Prostate gland (tissue), 2 donors: ENCODE results near the gene HBG1. TPM values are rescaled to one million over a fixed set of nuclear protein-coding genes. Genes with fewer than 3 reads are reported as not detected.
"Not testable (repeated sequence)": the region's sequence is repeated elsewhere in the genome, so short reads cannot be mapped to it uniquely, and the experiment has no call there.

Experiments used
- DNase-seq: peaks from one replicate; pipeline ENCODE4 v3.0.0-alpha.2; 2019; ENCODE audit warnings: low spot score
- H3K27ac ChIP-seq, 2 donors: fragments of 200-600 bp; sonication (generic); 2 replicates each; pipeline ENCODE4 v1.5.1; 2017 to 2019
- H3K27me3 ChIP-seq: fragments of 200-600 bp; sonication (generic); replicated peaks from 2 replicates; pipeline ENCODE4 v1.5.1; 2019; ENCODE audit not compliant: insufficient read depth
- H3K36me3 ChIP-seq, 2 donors: fragments of 200-600 bp; sonication (generic); 1 replicate in 1 of 2; 2 replicates in 1 of 2; pipeline versions ENCODE4 v1.5.1 to v1.8.1; 2017 to 2019
- H3K4me1 ChIP-seq: fragments of 200-600 bp; sonication (generic); replicated peaks from 2 replicates; pipeline ENCODE4 v1.5.1; 2019
- H3K4me3 ChIP-seq, 2 donors: fragments of 200-600 bp; sonication (generic); 2 replicates each; pipeline ENCODE4 v1.5.1; 2017 to 2019
- H3K9me3 ChIP-seq: fragments of 200-600 bp; sonication (generic); 2 replicates; pipeline ENCODE4 v1.5.1; 2017
- POLR2A ChIP-seq: fragments of 450-650 bp; IDR thresholded peaks from one replicate; pipeline ENCODE4 v1.6.1; 2016; ENCODE audit warnings: antibody characterized with exemption, mild to moderate bottlenecking
- POLR2AphosphoS5 ChIP-seq: sonication (generic); formaldehyde crosslinking; IDR thresholded peaks from one replicate; pipeline ENCODE4 v1.6.1; 2017; ENCODE audit warnings: antibody characterized with exemption
- WGBS: methylation state at CpG from one replicate; pipeline ENCODE4 v1.1.5; 2018; 5-methylcytosine and 5-hydroxymethylcytosine counted together
- intact Hi-C: fragments of 100-400 bp; cut with DNase I; formaldehyde crosslinking; loops from one replicate; pipeline ENCODE4 v1.14.2; 2022
- total RNA-seq, 2 donors: library from RNA; depleted of rRNA; stranded (reverse); fragments of >200 nt; gene quantifications; one replicate each; pipeline ENCODE4 v1.1.0, GENCODE V29; 2016
- TF ChIP-seq, protein P1 (sequence below), 4 experiments: fragments of 200-600 bp in 2 of 4; fragments of 450-650 bp in 2 of 4; sonication (generic) in 2 of 4; IDR thresholded peaks; 1 replicate in 3 of 4; 2 replicates in 1 of 4; pipeline ENCODE4 v1.5.1; 2016 to 2019; ENCODE audit warnings: antibody characterized with exemption in 4 of 4, mild to moderate bottlenecking in 2 of 4, moderate library complexity in 2 of 4

HBG1 gene
- total RNA-seq, 2 donors from 2014 or later: not detected

DNA sequence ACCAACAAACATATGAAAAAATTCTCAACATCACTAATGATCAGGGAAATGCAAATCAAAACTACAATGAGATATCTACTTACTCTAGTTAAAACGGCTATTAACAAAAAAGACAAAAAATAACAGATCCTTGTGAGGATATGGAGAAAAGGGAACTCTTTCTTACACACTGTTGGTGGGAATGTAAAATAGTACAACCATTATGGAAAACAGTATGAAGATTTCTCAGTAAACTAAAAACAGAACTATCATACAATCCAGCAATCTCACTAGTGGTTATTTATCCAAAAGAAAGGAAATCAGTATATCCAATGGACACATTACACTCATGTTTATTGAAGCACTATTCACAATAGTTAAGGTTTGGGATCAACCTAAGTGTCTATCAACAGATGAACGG is 16.2 kb upstream of the HBG1 start:
- DNase-seq: no peak
- intact Hi-C loops: no loop called here
- 64% methylated on average over 2 of the region's 2 CpGs for WGBS
- TF ChIP-seq, protein P1, sequence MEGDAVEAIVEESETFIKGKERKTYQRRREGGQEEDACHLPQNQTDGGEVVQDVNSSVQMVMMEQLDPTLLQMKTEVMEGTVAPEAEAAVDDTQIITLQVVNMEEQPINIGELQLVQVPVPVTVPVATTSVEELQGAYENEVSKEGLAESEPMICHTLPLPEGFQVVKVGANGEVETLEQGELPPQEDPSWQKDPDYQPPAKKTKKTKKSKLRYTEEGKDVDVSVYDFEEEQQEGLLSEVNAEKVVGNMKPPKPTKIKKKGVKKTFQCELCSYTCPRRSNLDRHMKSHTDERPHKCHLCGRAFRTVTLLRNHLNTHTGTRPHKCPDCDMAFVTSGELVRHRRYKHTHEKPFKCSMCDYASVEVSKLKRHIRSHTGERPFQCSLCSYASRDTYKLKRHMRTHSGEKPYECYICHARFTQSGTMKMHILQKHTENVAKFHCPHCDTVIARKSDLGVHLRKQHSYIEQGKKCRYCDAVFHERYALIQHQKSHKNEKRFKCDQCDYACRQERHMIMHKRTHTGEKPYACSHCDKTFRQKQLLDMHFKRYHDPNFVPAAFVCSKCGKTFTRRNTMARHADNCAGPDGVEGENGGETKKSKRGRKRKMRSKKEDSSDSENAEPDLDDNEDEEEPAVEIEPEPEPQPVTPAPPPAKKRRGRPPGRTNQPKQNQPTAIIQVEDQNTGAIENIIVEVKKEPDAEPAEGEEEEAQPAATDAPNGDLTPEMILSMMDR (IDR thresholded peaks at IDR 0.05): no peak
- no peak for TF ChIP-seq POLR2AphosphoS5
- no peak for TF ChIP-seq POLR2A
- H3K27me3 ChIP-seq: no peaks in the 10 kb centered on the region
- no peak overlapping the region for H3K27ac ChIP-seq
- no peaks in the 10 kb centered on the region for H3K4me1 ChIP-seq
- no peaks in the 10 kb centered on the region for H3K9me3 ChIP-seq
- no peaks in the 10 kb centered on the region for H3K36me3 ChIP-seq
- no peak overlapping the region for H3K4me3 ChIP-seq

DNA sequence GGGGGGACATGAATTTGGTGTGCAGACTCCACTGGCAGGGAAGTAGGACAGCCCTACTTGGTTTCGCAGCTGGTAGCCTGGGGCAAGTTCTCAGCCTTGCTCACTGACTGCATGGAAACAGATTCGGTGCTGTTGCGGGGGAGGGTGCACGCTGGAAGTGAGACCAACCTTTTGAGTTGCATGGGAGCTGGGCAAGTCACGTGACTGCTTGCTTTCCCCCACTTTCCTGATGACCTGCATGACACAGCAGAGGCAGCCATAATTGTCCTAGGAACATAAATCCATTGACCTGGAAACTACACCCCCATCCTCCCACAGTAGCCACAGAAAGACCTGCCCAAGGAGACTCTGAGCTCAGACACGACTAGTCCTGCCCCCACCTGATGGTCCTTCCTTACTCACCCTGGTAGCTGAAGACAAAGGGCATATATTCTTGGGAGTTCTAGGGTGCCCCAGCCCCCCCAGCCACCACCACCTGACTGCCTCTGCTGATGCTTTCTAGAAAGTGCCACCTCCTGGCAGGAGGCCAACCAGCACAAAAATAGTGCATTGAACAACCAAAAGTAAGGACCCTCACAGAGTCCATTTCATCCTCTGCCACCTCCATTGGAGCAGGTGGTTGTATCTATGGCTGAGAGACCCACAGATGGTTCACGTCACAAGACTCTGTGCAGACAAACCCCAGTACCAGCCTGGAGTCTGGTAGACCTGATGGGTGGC is 9.0 kb upstream of the HBG1 start:
- H3K9me3 ChIP-seq: no peaks in the 10 kb centered on the region
- H3K27me3 ChIP-seq: no peaks in the 10 kb centered on the region
- WGBS: 74% methylated on average over 7 of the region's 7 CpGs
- no peaks in the 10 kb centered on the region for H3K36me3 ChIP-seq
- intact Hi-C loops: no loop called here
- no peak for DNase-seq
- H3K4me1 ChIP-seq: no peaks in the 10 kb centered on the region
- H3K4me3 ChIP-seq: no peak overlapping the region
- no peak overlapping the region for H3K27ac ChIP-seq
- TF ChIP-seq, protein P1 (IDR thresholded peaks at IDR 0.05): no peak
- TF ChIP-seq POLR2A (no peak), POLR2AphosphoS5 (no peak)

DNA sequence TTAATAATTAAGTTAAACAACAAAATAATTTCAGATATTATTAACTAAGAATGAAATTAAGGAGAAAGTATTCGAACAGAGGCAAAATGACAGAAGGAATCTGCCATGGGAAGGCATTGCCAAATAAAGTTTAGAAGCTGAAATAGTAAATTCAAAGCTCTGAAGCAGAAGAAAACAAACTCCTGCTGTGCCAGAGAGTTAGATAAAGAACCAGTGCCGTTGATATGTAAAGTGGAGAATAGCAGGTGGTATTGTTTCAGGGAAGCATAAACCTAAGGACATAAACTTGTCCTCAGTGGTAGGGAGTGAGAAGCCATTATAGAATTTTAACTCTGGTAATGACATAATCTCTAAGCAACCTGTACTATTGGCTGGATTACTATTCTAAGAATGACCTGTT is 7.6 kb upstream of the HBG1 start:
- Histone ChIP-seq H3K9me3 (no peaks in the 10 kb centered on the region), H3K27me3 (no peaks in the 10 kb centered on the region), H3K4me1 (no peaks in the 10 kb centered on the region), H3K27ac (no peak overlapping the region), H3K36me3 (no peaks in the 10 kb centered on the region), H3K4me3 (no peak overlapping the region)
- intact Hi-C loops: no loop called here
- TF ChIP-seq POLR2AphosphoS5: no peak
- TF ChIP-seq, protein P1 (IDR thresholded peaks at IDR 0.05): no peak
- no peak for TF ChIP-seq POLR2A
- no peak for DNase-seq
- WGBS: 22% methylated on average over 2 of the region's 2 CpGs

DNA sequence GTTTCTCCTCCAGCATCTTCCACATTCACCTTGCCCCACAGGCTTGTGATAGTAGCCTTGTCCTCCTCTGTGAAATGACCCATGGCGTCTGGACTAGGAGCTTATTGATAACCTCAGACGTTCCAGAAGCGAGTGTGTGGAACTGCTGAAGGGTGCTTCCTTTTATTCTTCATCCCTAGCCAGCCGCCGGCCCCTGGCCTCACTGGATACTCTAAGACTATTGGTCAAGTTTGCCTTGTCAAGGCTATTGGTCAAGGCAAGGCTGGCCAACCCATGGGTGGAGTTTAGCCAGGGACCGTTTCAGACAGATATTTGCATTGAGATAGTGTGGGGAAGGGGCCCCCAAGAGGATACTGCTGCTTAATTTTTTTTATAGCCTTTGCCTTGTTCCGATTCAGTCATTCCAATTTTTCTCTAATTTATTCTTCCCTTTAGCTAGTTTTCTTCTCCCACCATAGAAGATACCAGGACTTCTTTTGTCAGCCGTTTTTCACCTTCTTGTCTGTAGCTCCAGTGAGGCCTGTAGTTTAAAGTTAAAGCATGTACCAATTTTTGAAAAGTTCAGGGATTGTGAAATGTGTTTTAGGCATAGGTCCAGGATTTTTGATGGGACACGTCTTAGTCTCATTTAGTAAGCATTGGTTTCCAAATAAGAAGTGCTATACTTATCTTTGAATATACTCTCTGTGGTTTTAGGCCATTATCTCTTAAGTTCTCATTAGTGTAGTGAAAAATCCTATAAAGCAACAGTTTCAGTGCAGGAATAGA is 5.2 kb upstream of the HBG1 start, which contains the start of gene HBG2:
HBG2 (minus strand) TSS at position 136 of the 768 bp plus-strand sequence; CDS start at position 83, 53 bp downstream.
- WGBS: 74% methylated on average over 4 of the region's 9 CpGs

DNA sequence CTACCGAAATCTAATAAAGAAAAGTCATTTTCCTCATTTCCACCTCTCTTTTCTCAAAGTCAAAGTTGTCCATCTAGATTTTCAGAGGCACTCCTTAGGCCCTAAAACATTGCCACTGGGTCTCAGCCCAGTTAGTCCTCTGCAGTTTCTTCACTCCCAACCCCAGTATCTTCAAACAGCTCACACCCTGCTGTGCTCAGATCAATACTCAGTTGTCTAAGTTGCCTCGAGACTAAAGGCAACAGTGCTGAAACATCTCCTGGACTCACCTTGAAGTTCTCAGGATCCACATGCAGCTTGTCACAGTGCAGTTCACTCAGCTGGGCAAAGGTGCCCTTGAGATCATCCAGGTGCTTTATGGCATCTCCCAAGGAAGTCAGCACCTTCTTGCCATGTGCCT is 4.4 kb upstream of the HBG1 start:
- intact Hi-C loops, H3K27ac ChIP-seq, H3K27me3 ChIP-seq, H3K36me3 ChIP-seq, H3K4me3 ChIP-seq, H3K4me1 ChIP-seq, H3K9me3 ChIP-seq, DNase-seq: not testable (repeated sequence)
- 95% methylated on average over 2 of the region's 2 CpGs for WGBS

More for the DNA sequence above, 5.2 kb upstream of the HBG1 start, which contains the start of gene HBG2:
- H3K27me3 ChIP-seq, H3K4me3 ChIP-seq, H3K36me3 ChIP-seq, H3K27ac ChIP-seq, H3K9me3 ChIP-seq, DNase-seq, H3K4me1 ChIP-seq, intact Hi-C loops: not testable (repeated sequence)

DNA sequence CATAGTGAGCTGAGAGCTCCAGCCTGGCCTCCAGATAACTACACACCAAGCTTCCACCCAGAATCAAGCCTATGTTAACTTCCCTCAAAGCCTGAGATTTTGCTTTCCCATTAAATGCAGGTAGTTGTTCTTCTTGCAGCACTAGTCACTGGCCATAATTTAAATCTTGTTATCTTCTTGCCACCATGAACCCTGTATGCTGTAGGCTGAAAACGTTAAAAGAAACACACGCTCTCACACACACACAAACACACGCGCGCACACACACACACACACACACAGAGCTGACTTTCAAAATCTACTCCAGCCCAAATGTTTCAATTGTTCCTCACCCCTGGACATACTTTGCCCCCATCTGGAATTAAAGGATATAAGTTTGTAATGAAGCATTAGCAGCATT is 3.8 kb upstream of the HBG1 start:
- H3K9me3 ChIP-seq, H3K27me3 ChIP-seq, intact Hi-C loops, H3K36me3 ChIP-seq, H3K4me3 ChIP-seq, DNase-seq, H3K4me1 ChIP-seq, H3K27ac ChIP-seq: not testable (repeated sequence)
- WGBS: 87% methylated on average over 5 of the region's 5 CpGs
